Measurements from ENCODE around the gene DLL1.

- TF ChIP-seq EZH2 (IDR thresholded peaks at IDR 0.05; ENCODE audit: borderline replicate concordance, low read depth, low read length, severe bottlenecking) = no peak
- no peak for TF ChIP-seq CTCF (IDR thresholded peaks at IDR 0.05; ENCODE audit: borderline replicate concordance, extremely low read depth, low read length, poor library complexity, severe bottlenecking)
These were observed 15.6 kb upstream of the DLL1 start, which contains the start of gene FAM120B for GRCh38 chr6:170306324-170307079.

Data from DND-41 (cell line).